PC-9 (cell line): ENCODE results near the gene MYB. TPM values are rescaled to one million over a fixed set of nuclear protein-coding genes. Genes with fewer than 3 reads are reported as not detected.

ENCODE experiments used
- BruUV-seq: library from RNA; stranded (reverse); fragments of 400-500 nt; replicated peaks from 2 replicates; lab custom pipeline; 2021; lab: Mats Ljungman, UMichigan
- CTCF ChIA-PET: fragments of 300-600 bp; sonication (Branson Sonifier 250); formaldehyde crosslinking; loops from one replicate; lab custom pipeline; 2022; ENCODE audit warnings: antibody characterized with exemption; lab: Charles Lee
- POLR2A ChIA-PET: fragments of 300-600 bp; sonication (Branson Sonifier 250); formaldehyde crosslinking; loops from one replicate; lab custom pipeline; 2022; ENCODE audit warnings: antibody characterized with exemption; ENCODE audit not compliant: unreplicated experiment; lab: Charles Lee
- DNase-seq, 2 experiments: peaks; one replicate each; pipeline versions ENCODE4 v3.0.0 to v3.0.0-alpha.2; 2015 to 2022; ENCODE audit warnings: mixed read lengths in 1 of 2
- H2AFZ ChIP-seq: fragments of 200-600 bp; sonication (generic); 2 replicates; pipeline ENCODE4 v1.8.1; 2017; ENCODE audit warnings: antibody characterized with exemption
- H3F3A ChIP-seq: fragments of 200-600 bp; sonication (generic); 2 replicates; pipeline ENCODE4 v1.8.1; 2017; ENCODE audit warnings: antibody characterized with exemption, mild to moderate bottlenecking, low read depth; ENCODE audit not compliant: insufficient read depth
- H3K27ac ChIP-seq: fragments of 200-600 bp; sonication (generic); 2 replicates; pipeline ENCODE4 v1.6.1; 2016; ENCODE audit warnings: mixed run types
- H3K27me3 ChIP-seq: fragments of 200-600 bp; sonication (generic); 2 replicates; pipeline ENCODE4 v1.6.1; 2016; ENCODE audit warnings: low read depth, mixed run types; ENCODE audit not compliant: insufficient read depth
- H3K36me3 ChIP-seq: fragments of 200-600 bp; sonication (generic); 2 replicates; pipeline ENCODE4 v1.6.1; 2016; ENCODE audit warnings: low read depth, mixed run types
- H3K4me1 ChIP-seq: fragments of 200-600 bp; sonication (generic); replicated peaks from 2 replicates; pipeline ENCODE4 v1.6.1; 2016; ENCODE audit warnings: mixed run types; ENCODE audit not compliant: insufficient read depth
- H3K4me2 ChIP-seq: fragments of 200-600 bp; sonication (generic); 2 replicates; pipeline ENCODE4 v1.6.1; 2017; ENCODE audit warnings: mixed run types
- H3K4me3 ChIP-seq: fragments of 200-600 bp; sonication (generic); 2 replicates; pipeline ENCODE4 v1.6.1; 2016; ENCODE audit warnings: mixed run types
- H3K79me2 ChIP-seq: fragments of 200-600 bp; sonication (generic); 2 replicates; pipeline ENCODE4 v1.6.1; 2017; ENCODE audit warnings: low read depth, mixed run types
- H3K9me2 ChIP-seq: fragments of 200-600 bp; sonication (generic); 2 replicates; pipeline ENCODE4 v1.8.1; 2017; ENCODE audit warnings: mild to moderate bottlenecking; ENCODE audit not compliant: insufficient read depth
- H3K9me3 ChIP-seq: fragments of 200-600 bp; sonication (generic); 2 replicates; pipeline ENCODE4 v1.8.1; 2016; ENCODE audit warnings: low read depth; ENCODE audit not compliant: insufficient read depth
- H4K20me1 ChIP-seq: fragments of 200-600 bp; sonication (generic); 2 replicates; pipeline ENCODE4 v1.8.1; 2017; ENCODE audit not compliant: insufficient read depth
- EZH2 ChIP-seq: fragments of 200-600 bp; sonication (generic); IDR thresholded peaks from 2 replicates; pipeline ENCODE4 v1.8.0; 2017; ENCODE audit warnings: antibody characterized with exemption, low read depth
- intact Hi-C: fragments of 100-400 bp; cut with micrococcal nuclease; formaldehyde crosslinking; loops from one replicate; pipeline ENCODE4 v1.10.0; 2022; ENCODE audit not compliant: unreplicated experiment
- total RNA-seq: library from RNA; stranded (reverse); gene quantifications from 2 replicates; pipeline ENCODE4 v1.2.3, GENCODE V29; 2021
- TF ChIP-seq, protein P1 (sequence below): fragments of 200-600 bp; sonication (generic); conservative IDR thresholded peaks from 2 replicates; pipeline ENCODE4 v1.6.1; 2017; ENCODE audit warnings: mixed run types, antibody characterized with exemption, mild to moderate bottlenecking, moderate library complexity

The MYB gene
- total RNA-seq, 1 experiment from 2014 or later, result 1.8 TPM

DNA sequence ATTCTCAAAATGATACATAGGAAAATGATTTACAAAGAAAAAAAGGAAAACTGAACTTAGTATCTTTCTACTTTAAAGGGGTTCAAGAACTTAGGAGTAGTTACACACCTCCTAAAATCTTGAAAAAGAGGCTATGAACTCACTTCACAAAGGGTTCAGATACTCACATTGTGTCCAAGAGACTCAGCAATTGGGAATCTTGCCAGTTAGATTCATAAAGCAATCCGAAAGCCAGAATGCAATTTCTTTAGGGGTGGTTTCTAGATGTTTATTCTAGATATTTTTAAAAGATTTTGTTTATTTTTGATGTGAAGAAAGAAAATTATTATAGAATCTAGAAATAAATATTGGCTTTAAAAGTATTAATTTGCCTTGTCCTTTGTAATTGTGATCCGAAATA, 1.7 kb upstream of the MYB start:
- H3K27me3 ChIP-seq, result peaks cover 23% of the 10 kb centered on the region
- peaks cover 6% of the 10 kb centered on the region; the same call in 1 of the 2 replicates for H3F3A ChIP-seq
- intact Hi-C loops, result no loop called here
- H3K4me1 ChIP-seq, result peaks cover 27% of the 10 kb centered on the region
- H3K9me2 ChIP-seq, result no peaks in the 10 kb centered on the region
- no peak overlapping the region for H3K27ac ChIP-seq
- no peak overlapping the region for H3K4me3 ChIP-seq
- ChIA-PET POLR2A (no interaction called here), CTCF (no interaction called here)
- BruUV-seq, result no TSS peak
- no peaks in the 10 kb centered on the region for H3K79me2 ChIP-seq
- peak in 1 of 2 experiments; percentile 22 for DNase-seq
- no peaks in the 10 kb centered on the region for H4K20me1 ChIP-seq
- no peak overlapping the region for H3K4me2 ChIP-seq
- no peaks in the 10 kb centered on the region for H3K36me3 ChIP-seq
- H3K9me3 ChIP-seq, result no peaks in the 10 kb centered on the region
- H2AFZ ChIP-seq, result no peak overlapping the region
- TF ChIP-seq EZH2, result no peak
- TF ChIP-seq, protein P1, sequence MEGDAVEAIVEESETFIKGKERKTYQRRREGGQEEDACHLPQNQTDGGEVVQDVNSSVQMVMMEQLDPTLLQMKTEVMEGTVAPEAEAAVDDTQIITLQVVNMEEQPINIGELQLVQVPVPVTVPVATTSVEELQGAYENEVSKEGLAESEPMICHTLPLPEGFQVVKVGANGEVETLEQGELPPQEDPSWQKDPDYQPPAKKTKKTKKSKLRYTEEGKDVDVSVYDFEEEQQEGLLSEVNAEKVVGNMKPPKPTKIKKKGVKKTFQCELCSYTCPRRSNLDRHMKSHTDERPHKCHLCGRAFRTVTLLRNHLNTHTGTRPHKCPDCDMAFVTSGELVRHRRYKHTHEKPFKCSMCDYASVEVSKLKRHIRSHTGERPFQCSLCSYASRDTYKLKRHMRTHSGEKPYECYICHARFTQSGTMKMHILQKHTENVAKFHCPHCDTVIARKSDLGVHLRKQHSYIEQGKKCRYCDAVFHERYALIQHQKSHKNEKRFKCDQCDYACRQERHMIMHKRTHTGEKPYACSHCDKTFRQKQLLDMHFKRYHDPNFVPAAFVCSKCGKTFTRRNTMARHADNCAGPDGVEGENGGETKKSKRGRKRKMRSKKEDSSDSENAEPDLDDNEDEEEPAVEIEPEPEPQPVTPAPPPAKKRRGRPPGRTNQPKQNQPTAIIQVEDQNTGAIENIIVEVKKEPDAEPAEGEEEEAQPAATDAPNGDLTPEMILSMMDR, result no peak

DNA sequence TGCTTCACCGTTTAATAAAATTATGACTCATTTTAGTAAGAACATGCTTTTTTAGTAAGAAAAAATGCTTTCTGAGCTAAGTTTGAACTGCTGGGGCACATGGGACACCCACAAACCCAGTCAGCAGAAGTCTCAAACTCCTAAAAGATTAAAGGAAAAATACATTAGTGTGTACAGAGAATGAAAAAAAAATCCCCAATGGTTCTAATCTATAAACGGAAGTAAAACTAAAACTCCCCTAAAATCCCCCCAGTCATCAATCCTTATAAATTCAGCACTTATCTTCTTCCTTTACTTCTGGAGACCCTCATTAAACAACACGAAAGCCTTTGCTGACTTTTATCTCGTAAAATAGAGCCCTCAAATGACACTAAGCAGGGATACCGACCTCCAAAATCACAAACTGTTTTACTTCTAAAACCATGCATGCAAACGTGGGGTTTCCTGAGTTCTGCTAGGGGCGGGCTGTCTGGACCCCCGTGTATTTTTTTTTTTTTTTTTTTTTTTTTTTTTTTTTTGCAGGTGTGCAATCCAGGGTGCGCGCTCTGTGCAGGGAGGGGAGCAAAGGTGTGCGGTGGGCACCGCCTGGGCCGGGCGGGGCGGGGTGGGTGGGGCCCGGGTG, 1.1 kb upstream of the MYB start:
- Histone ChIP-seq H3K4me1 (peaks cover 28% of the 10 kb centered on the region), H3K4me2 (peak overlapping the region; percentile 94), H3K36me3 (no peaks in the 10 kb centered on the region), H3K9me3 (no peaks in the 10 kb centered on the region), H3K9me2 (no peaks in the 10 kb centered on the region), H2AFZ (no peak overlapping the region), H3F3A (peaks cover 6% of the 10 kb centered on the region; the same call in 1 of the 2 replicates), H3K27ac (no peak overlapping the region), H3K27me3 (peaks cover 23% of the 10 kb centered on the region), H4K20me1 (no peaks in the 10 kb centered on the region), H3K4me3 (peak overlapping the region; percentile 68; the same call in 1 of the 2 replicates), H3K79me2 (no peaks in the 10 kb centered on the region)
- BruUV-seq, result no TSS peak
- TF ChIP-seq, protein P1, result no peak
- no peak for TF ChIP-seq EZH2
- DNase-seq, result no peak
- POLR2A ChIA-PET, result interaction anchor here (0.8 kb wide), 1 partner anchor 90 kb away, joined by 9 read pairs; no protein-coding TSS in a partner anchor
- CTCF ChIA-PET, result interaction anchor here (0.7 kb wide), 1 partner anchor 33 kb away, joined by 3 read pairs; no protein-coding TSS in a partner anchor
- intact Hi-C loops, result no loop called here

DNA sequence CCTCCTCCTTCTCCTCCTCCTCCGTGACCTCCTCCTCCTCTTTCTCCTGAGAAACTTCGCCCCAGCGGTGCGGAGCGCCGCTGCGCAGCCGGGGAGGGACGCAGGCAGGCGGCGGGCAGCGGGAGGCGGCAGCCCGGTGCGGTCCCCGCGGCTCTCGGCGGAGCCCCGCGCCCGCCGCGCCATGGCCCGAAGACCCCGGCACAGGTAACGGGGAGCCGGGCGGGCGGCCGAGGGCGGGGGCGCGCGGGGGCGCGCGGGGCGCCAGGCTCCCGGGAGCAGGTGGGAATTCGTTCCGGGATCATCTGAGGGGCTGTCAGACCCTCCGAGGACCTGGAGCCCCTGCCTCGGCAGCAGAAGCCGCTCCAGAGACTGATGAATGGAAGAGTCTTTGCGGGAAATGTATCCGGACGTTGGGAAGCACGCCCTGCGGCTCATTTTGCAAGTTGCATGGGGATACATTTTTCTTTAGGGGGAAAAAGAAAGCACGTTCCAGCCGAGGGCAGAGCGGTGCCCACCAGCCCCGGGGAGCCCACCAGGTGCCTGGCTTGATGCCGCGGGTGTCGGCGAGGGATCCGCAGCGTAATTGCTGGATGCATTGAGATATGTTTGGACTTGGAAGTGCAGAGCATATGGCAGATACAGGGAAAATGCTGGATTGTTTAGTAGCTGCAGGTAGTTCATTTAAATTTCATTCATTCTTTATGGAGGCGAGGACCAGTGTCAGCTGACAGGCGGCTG, 394 bp downstream of the MYB start:
- peak in 1 of 2 experiments; percentile 5 for DNase-seq
- H3K4me2 ChIP-seq, result peak overlapping the region; percentile 98
- intact Hi-C loops, result loop anchor here (2.0 kb wide), 2 partner anchors 37 to 77 kb away; no protein-coding TSS in a partner anchor
- H3K79me2 ChIP-seq, result no peaks in the 10 kb centered on the region
- H2AFZ ChIP-seq, result peak overlapping the region; percentile 89
- H3K27me3 ChIP-seq, result peaks cover 23% of the 10 kb centered on the region
- TF ChIP-seq, protein P1, result no peak
- TF ChIP-seq EZH2, result no peak
- H3F3A ChIP-seq, result peaks cover 6% of the 10 kb centered on the region; the same call in 1 of the 2 replicates
- H3K9me3 ChIP-seq, result no peaks in the 10 kb centered on the region
- no peak overlapping the region for H3K27ac ChIP-seq
- peak overlapping the region; percentile 68 for H3K4me3 ChIP-seq
- no peaks in the 10 kb centered on the region for H3K36me3 ChIP-seq
- H4K20me1 ChIP-seq, result no peaks in the 10 kb centered on the region
- BruUV-seq, result no TSS peak
- ChIA-PET CTCF (no interaction called here), POLR2A (interaction anchor here (0.6 to 0.7 kb wide), 2 partner anchors 29 to 354 kb away, joined by 3 to 5 read pairs; no protein-coding TSS in a partner anchor)
- no peaks in the 10 kb centered on the region for H3K9me2 ChIP-seq
- H3K4me1 ChIP-seq, result peaks cover 28% of the 10 kb centered on the region
